GM11168 (cell line): Measurements from ENCODE around the gene CAV1.

Source experiments
- in situ Hi-C: fragments of 300-500 bp; cut with MboI; formaldehyde crosslinking; loops from one replicate; pipeline ENCODE4 v1.12.0; 2022; ENCODE audit warnings: low sequenced_read_pairs; ENCODE audit not compliant: unreplicated experiment

Gene CAV1

GRCh38 chr7:116502201-116503096 is 22.4 kb upstream of the CAV1 start:
- in situ Hi-C loops, result no loop called here

DNA sequence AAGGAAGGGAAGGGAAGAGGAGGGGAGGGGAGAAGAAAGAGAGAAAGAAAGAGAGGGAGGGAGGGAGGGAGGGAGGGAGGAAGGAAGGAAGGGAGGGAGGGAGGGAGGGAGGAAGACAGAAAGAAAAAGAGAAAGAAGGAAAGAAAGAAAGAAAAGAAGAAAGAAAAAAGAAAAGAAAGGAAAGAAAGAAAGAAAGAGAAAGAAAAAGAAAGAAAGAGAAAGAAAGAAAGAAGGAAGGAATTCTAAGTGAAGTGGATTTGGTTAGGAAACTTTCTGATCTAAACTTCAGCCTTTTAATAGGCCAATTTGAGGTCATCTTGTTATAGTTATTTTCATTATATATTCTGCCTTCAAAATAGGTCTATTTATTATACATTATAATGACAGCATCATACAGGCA is 21.0 kb upstream of the CAV1 start:
- in situ Hi-C loops, result no loop called here

DNA sequence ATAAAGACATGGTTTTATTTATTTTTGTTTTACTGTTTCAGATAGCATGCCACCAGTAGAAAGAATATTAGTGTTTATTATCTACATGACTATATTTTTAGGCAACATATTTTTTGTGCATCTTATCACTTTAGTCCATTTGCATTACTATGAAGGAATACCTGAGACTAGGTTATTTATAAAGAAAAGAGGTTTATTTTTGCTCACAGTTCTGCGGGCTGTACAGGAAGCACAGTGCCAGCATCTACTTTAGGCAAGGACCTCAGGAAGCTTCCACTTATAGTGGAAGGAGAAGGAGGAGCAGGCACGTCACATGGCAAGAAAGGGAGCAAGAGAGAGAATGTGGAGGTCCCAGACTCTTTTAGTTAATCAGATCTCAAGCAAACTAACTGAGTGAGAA is 19.6 kb upstream of the CAV1 start:
- in situ Hi-C loops, result no loop called here

DNA sequence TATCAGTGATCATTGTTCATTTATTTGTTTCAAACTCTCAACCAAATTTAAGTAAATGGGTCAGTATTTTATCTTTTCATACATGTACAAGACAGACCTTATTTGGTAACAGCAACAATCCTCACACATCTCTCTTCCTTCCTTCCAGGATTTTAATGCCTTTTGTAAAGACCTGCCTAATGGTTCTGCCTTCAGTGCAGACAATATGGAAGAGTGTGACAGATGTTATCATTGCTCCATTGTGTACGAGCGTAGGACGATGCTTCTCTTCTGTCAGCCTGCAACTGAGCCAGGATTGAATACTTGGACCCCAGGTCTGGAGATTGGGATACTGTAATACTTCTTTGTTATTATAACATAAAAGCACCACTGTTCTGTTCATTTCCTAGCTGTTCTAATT is 19.0 kb upstream of the CAV1 start:
- in situ Hi-C loops, result no loop called here

- in situ Hi-C loops, result loop anchor here (10.0 kb wide), 1 partner anchor 65 kb away; no protein-coding TSS in a partner anchor
Measured at GRCh38 chr7:116509982-116510579, 14.8 kb upstream of the CAV1 start.

DNA sequence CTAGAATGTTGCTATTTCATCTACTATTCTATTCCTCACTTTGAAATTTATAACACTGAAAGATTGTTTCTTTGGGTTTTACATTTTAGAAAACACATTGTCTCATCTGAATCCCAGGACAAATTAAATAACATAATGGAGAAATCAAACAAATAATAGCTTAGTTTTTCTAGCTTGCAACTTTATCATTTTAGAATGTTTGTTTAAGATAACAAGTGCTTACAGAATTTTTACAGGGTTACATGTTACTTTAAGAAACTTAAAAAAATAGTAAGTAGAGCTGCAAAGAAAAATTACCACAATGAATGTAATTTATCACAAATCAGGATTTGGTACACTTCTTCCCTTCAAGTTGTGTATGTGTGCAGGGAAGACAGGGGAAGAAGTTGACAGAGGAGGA is 14.0 kb upstream of the CAV1 start:
- in situ Hi-C loops, result loop anchor here (10.0 kb wide), 1 partner anchor 64 kb away; no protein-coding TSS in a partner anchor

GRCh38 chr7:116511552-116512519 is 13.0 kb upstream of the CAV1 start:
- in situ Hi-C loops, result loop anchor here (10.0 kb wide), 1 partner anchor 63 kb away; no protein-coding TSS in a partner anchor

- in situ Hi-C loops, result loop anchor here (10.0 kb wide), 1 partner anchor 62 kb away; no protein-coding TSS in a partner anchor
Measured at GRCh38 chr7:116512520-116513188, 12.2 kb upstream of the CAV1 start.

DNA sequence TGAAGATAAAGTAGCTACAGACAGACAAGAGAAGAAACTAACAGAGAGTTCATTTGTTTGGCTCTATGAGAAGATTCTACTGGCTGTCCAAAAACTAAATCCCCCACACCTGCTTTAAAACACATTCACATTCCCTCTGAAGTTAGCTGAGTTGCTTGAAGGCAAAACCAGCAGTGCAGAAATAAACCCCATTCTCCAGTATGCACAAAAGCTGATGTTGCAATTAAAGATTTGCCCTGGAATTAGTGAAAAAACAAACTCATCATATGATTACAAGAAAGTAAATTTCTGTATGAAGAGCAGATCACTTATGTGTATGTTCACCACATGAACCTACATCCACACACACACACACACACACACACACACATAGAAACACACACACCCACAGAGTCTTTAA is 9.3 kb upstream of the CAV1 start:
- in situ Hi-C loops, result loop anchor here (10.0 kb wide), 1 partner anchor 59 kb away; no protein-coding TSS in a partner anchor

DNA sequence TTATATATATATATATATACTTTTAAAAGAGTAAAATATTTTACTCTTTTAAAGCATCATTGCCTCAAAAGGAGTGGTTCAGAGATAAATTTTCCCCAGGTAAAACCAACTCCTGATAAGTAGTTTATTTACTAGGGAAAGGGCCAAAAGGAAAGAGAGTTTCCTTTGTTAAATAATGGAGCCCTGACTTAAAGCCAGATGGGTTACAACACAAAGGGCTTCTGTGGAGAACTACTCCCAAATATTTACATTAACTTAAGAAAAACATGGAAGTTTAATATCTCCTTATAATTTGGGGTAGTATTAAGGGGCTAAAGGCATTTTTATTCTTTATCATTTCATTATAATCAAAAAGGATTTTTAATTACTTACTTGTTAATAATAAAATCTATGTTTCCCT is 8.5 kb upstream of the CAV1 start:
- in situ Hi-C loops, result loop anchor here (10.0 kb wide), 1 partner anchor 58 kb away; no protein-coding TSS in a partner anchor

DNA sequence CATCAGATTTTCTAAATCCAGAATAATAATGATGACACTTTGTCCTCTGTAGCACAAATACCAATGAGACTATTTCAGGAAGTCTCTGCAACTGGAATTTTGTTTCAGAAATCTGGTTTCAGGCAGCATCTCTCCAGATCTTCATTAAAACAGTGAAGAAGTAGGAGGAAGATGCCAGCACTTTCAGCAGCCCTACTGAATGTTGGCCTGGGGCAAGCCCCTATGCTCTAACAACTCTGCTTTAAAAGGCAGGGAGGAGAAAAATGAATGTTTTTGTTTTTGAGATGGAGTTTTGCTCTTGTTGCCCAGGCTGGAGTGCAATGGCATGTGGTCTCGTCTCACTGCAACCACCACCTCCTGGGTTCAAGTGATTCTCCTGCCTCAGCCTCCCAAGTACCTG is 7.2 kb upstream of the CAV1 start:
- in situ Hi-C loops, result loop anchor here (10.0 kb wide), 1 partner anchor 57 kb away; no protein-coding TSS in a partner anchor

DNA sequence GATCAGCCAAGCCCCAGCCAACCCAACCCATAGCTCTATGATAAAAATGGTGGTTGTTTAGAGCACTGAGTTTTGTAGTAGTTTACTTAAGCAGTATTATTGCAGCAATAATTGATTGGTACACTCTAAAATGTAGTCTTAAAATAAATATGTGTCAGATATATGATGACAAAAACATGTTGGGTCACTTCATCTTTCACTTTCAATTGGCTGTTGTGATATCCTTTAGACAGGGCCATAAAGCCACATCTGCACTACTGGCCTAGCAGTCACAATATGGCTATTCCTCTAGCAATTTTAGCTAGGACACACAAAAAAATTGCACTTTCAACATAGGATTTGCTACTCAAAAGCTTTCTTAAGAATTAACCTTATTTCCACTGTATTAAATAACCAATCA is 5.9 kb upstream of the CAV1 start:
- in situ Hi-C loops, result loop anchor here (10.0 kb wide), 1 partner anchor 56 kb away; no protein-coding TSS in a partner anchor

DNA sequence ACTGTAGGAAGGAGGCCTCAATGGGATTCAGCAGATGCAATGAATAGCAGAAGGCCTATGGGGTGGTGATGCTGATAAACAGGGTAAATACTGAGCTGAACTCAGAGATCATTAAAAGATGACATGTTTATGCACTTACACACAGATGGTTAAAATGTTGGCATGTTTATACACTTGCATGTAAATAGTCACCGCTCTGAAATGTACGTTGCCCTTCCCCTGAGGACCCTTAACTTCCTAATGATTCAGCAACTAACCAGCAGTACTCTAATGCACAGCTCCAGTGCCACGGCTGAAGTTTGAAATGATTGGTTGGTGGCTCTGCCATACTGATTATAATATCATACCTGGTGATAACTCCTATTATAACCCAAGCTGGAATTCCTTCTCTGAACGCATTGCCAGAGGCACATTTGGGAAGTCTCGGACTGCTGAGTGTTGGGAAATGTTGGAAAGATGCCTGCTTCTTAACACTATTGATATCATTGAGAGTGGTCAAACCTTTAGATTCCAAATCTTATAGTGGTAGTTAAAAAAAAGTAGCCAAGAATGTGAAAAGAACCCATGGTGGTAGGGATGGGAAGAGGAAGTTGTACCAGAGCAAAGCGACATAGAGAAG is 3.7 kb upstream of the CAV1 start:
- in situ Hi-C loops, result loop anchor here (5.0 to 10.0 kb wide), 2 partner anchors 256 to 354 kb away; no protein-coding TSS in a partner anchor

DNA sequence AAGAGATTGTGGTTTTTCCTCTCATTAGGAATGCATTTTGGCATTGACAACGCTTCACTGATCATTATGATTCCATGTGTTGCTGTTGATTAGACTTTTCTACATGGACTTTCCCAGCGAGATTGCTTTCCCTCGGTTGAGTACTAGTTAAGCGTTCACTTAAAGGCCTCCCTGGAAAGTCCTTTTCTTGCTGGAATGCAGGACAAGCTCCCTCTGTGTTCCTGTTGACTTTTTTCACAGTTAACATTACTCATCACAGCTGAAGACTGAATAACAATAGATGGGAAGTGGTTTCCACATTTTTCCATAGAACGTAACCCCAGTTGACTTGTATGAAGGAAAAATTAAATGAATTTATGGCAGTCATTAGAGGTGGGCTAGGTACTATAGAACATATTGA is 2.6 kb upstream of the CAV1 start:
- in situ Hi-C loops, result loop anchor here (5.0 to 10.0 kb wide), 2 partner anchors 257 to 355 kb away; no protein-coding TSS in a partner anchor

DNA sequence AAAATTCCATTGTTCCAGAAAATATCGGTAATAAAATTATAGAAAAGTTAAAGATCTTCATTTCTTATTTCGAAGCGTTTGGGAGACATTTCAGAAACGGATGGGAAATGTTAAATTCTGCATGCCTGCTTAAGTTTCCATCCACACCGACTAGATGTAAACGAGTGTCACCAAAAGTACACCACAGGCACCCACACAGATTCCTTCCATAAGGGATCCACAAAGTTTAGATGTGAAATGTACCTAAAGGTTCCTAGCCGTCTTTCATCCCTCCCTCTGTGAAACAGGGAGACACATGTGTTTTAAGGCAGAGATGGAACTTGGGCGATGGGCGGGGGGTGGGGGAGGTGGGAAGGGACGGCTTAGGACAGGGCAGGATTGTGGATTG is 621 bp upstream of the CAV1 start:
- in situ Hi-C loops, result loop anchor here (5.0 to 10.0 kb wide), 2 partner anchors 259 to 357 kb away; no protein-coding TSS in a partner anchor

DNA sequence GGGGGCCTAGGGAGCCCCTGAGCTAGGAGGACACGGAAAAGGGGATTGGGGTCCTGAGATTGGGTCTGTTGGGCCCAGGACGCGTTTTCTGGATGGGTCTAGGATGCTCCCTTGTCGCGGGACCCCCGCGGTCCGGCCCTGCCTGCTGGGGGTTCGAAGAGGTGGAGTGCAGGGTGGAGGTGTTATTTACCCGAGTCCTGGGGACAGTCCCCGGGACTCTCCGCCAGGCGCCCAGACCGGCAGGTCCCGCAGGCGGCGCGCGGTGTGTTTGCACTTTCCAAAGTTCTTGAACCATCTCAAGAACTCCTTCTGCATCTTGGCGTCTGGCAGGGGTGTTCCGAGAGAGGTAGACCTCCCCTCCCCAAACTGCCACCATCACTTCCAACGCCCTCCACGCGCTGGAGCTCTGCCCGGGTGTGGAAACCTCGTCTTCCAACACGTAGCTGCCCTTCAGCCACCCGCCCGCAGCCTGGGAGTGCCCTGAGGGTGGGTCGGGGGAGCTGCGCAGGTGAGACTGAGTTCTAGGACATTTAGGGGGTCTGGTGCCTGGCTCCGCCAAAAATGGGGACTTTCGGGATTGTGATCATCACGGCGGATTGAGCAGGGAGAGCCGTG is 569 bp downstream of the CAV1 start:
- in situ Hi-C loops, result loop anchor here (10.0 kb wide), 1 partner anchor 261 kb away; no protein-coding TSS in a partner anchor

- in situ Hi-C loops, result loop anchor here (10.0 kb wide), 1 partner anchor 261 kb away; no protein-coding TSS in a partner anchor
Measured at GRCh38 chr7:116525913-116526861, 1.4 kb downstream of the CAV1 start.
